DOHH2 (cell line): ENCODE results near the gene DNAH11.

ENCODE experiments used
- CTCF ChIP-seq: fragments of 200-600 bp; sonication (generic); IDR thresholded peaks from one replicate; pipeline ENCODE4 v1.5.1; 2014; ENCODE audit warnings: antibody characterized with exemption, mild to moderate bottlenecking, low read depth, low read length; ENCODE audit not compliant: poor library complexity, severe bottlenecking
- EZH2phosphoT487 ChIP-seq: fragments of 200-600 bp; sonication (generic); IDR thresholded peaks from 2 replicates; pipeline ENCODE4 v1.6.1; 2017; ENCODE audit warnings: borderline replicate concordance, mild to moderate bottlenecking, antibody characterized with exemption, low read length, moderate library complexity, mixed read lengths

DNA sequence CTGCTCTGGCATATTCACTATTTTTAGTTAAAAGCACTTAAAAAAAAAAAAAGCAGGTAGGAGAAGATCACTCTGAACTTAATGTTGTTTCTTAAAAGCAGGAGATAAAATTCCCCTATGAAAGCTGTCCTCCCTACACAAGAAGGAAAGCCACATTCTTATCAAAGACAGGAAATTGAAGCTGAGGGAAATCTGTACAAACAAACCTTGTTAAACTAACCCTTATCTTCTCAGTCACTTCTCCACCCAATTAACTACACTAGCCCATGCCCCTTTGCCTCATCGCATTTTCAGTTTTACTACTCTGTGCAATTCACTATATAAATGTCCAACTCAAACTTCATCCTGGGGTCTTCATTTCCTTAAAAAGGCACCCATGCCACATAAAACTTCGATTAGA lies 405.5 kb downstream of the DNAH11 start:
- no peak for TF ChIP-seq CTCF
- no peak for TF ChIP-seq EZH2phosphoT487
